Stimulated activated CD4-positive, alpha-beta T cell treated with anti-CD3 and anti-CD28 coated beads, TNF-alpha, amount 100 ng/mL, for 1 hour (primary cell): ENCODE measurements around the gene SPNS1.
"Not testable (repeated sequence)": the region's sequence is repeated elsewhere in the genome, so short reads cannot be mapped to it uniquely, and the experiment has no call there.

Experiments
- DNase-seq, 3 donors: peaks; one replicate each; pipeline ENCODE4 v3.0.0-alpha.2; 2020; ENCODE audit warnings: low read depth in 3 of 3, low spot score in 1 of 3

Gene SPNS1

GRCh38 chr16:28951410-28951943 lies 23.1 kb upstream of the SPNS1 start:
- no peak for DNase-seq

GRCh38 chr16:28958216-28958615 lies 16.4 kb upstream of the SPNS1 start:
- DNase-seq = no peak

- DNase-seq = no peak
Observed at GRCh38 chr16:28958836-28959235, 15.7 kb upstream of the SPNS1 start.

GRCh38 chr16:28964072-28964471 lies 10.5 kb upstream of the SPNS1 start:
- DNase-seq = no peak

- DNase-seq = no peak
Observed at GRCh38 chr16:28964496-28964895, 10.1 kb upstream of the SPNS1 start.

GRCh38 chr16:28967156-28967555 lies 7.4 kb upstream of the SPNS1 start:
- DNase-seq = no peak

GRCh38 chr16:28969696-28970095 lies 4.9 kb upstream of the SPNS1 start:
- DNase-seq = not testable (repeated sequence)

GRCh38 chr16:28974007-28974436 lies 556 bp upstream of the SPNS1 start:
- DNase-seq = no peak

GRCh38 chr16:28975158-28975599 lies 601 bp downstream of the SPNS1 start:
- no peak for DNase-seq

- no peak for DNase-seq
Observed at GRCh38 chr16:28977703-28978662, 3.4 kb downstream of the SPNS1 start.

- DNase-seq = not testable (repeated sequence)
Observed at GRCh38 chr16:28980330-28980729, 5.8 kb downstream of the SPNS1 start.

GRCh38 chr16:28980929-28981328 lies 6.4 kb downstream of the SPNS1 start:
- no peak for DNase-seq

- DNase-seq = peak in 1 of 3 donors; percentile 34
Observed at GRCh38 chr16:28981517-28981916, 6.9 kb downstream of the SPNS1 start.

GRCh38 chr16:28982418-28982817 lies 7.8 kb downstream of the SPNS1 start:
- no peak for DNase-seq

GRCh38 chr16:28982949-28983348 lies 8.4 kb downstream of the SPNS1 start:
- no peak for DNase-seq

- no peak for DNase-seq
Observed at GRCh38 chr16:28983644-28984043, 9.1 kb downstream of the SPNS1 start.

- DNase-seq = no peak
Observed at GRCh38 chr16:28984091-28984490, 9.5 kb downstream of the SPNS1 start.

- DNase-seq = peak; percentile 60 to 67 (median 65)
Observed at GRCh38 chr16:28984619-28985135, 10.1 kb downstream of the SPNS1 start, which contains the start of gene LAT. Gene LAT (plus strand): TSS chr16:28985052. CDS start chr16:28985418, 366 bp downstream.

GRCh38 chr16:28985211-28986041 lies 10.8 kb downstream of the SPNS1 start:
- DNase-seq = no peak

- no peak for DNase-seq
Observed at GRCh38 chr16:28986046-28986445, 11.5 kb downstream of the SPNS1 start.

GRCh38 chr16:28986492-28986891 lies 11.9 kb downstream of the SPNS1 start:
- no peak for DNase-seq
